RWPE2 (cell line): ENCODE data around the gene CORT.
A peak's percentile ranks its signal among the peaks of the same experiment; 100 is the strongest.

Experiments
- ATAC-seq: fragments of 200-7000 bp; cut with Tn5 transposase; 3 replicates; pipeline ENCODE4 v1.9.1; 2021; ENCODE audit warnings: low read depth
- DNase-seq: peaks from one replicate; pipeline ENCODE4 v3.0.0-alpha.2; 2020; ENCODE audit warnings: low spot score
- H3K27ac ChIP-seq: fragments of 450-650 bp; 2 replicates; pipeline ENCODE4 v1.5.1; 2017; ENCODE audit warnings: mild to moderate bottlenecking; ENCODE audit not compliant: poor library complexity, severe bottlenecking
- H3K27me3 ChIP-seq: fragments of 250-450 bp; sonication (Bioruptor Pico); 2 replicates; pipeline ENCODE4 v1.5.1; 2021; ENCODE audit warnings: mild to moderate bottlenecking, moderate library complexity; ENCODE audit not compliant: insufficient read depth, poor library complexity, severe bottlenecking
- H3K36me3 ChIP-seq: fragments of 250-450 bp; sonication (Bioruptor Pico); 2 replicates; pipeline ENCODE4 v1.5.1; 2020; ENCODE audit warnings: low read depth, mild to moderate bottlenecking, moderate library complexity
- H3K4me1 ChIP-seq: fragments of 250-450 bp; sonication (Bioruptor Pico); 2 replicates; pipeline ENCODE4 v1.5.1; 2021; ENCODE audit warnings: mild to moderate bottlenecking, moderate library complexity; ENCODE audit not compliant: insufficient read depth, poor library complexity, severe bottlenecking
- H3K4me3 ChIP-seq: fragments of 250-450 bp; sonication (Bioruptor Pico); 2 replicates; pipeline ENCODE4 v1.5.1; 2021; ENCODE audit warnings: mild to moderate bottlenecking, moderate library complexity; ENCODE audit not compliant: severe bottlenecking
- H3K9me3 ChIP-seq: fragments of 250-450 bp; sonication (Bioruptor Pico); 2 replicates; pipeline ENCODE4 v1.5.1; 2021; ENCODE audit warnings: mild to moderate bottlenecking, moderate library complexity; ENCODE audit not compliant: severe bottlenecking
- TF ChIP-seq, protein P1 (sequence below): fragments of 450-650 bp; IDR thresholded peaks from one replicate; pipeline ENCODE4 v1.5.1; 2017; ENCODE audit warnings: mild to moderate bottlenecking, moderate library complexity; ENCODE audit not compliant: poor library complexity, severe bottlenecking

CORT gene

DNA sequence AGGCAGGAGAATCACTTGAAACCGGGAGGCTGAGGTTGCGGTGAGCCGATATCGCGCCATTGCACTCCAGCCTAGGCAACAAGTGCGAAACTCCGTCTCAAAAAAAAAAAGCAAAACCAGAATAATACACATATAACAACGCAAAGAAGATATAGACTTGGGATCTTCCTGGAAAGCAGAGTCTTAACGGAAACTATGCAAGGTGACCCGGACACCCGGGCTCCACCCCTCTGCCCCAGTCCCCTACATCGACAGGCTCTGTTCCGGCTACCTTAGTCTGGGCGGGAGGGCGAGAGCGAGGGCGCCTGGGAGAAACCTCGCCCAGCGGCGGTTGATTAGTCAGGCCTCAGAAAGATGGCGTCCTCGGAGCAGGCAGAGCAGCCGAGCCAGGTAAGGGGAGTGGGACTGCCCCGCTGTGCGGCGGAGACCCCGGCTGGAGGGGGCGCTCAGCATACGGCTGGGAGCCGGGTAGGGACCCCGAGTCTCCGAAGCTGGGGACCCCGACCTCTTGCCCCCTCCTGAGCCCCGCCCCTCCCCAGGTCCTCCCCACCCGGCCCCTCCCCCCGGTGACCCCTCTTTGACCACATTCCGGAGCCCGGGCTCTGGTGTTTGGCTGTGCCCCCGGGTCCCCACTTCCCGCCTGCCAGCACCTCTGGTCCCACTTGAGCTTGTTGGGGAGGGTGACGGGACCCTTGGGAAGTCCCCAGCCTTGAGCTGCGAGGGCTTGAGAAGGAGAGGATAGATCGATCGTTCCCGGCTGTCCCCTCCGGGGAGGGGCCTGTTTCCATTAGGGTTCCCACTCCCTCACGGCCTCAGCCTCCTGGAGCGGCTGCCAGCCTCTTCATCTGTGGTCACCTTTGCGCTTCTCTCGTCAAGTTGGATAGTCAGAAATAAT lies 25.0 kb downstream of the CORT start, which contains the start of gene PEX14:
Gene PEX14 (plus strand): TSS at position 338 of the 895 bp plus-strand sequence. CDS start 17 bp downstream, at position 355.
- DNase-seq (peak; percentile 86), ATAC-seq (peak; percentile 87)
- TF ChIP-seq, protein P1, sequence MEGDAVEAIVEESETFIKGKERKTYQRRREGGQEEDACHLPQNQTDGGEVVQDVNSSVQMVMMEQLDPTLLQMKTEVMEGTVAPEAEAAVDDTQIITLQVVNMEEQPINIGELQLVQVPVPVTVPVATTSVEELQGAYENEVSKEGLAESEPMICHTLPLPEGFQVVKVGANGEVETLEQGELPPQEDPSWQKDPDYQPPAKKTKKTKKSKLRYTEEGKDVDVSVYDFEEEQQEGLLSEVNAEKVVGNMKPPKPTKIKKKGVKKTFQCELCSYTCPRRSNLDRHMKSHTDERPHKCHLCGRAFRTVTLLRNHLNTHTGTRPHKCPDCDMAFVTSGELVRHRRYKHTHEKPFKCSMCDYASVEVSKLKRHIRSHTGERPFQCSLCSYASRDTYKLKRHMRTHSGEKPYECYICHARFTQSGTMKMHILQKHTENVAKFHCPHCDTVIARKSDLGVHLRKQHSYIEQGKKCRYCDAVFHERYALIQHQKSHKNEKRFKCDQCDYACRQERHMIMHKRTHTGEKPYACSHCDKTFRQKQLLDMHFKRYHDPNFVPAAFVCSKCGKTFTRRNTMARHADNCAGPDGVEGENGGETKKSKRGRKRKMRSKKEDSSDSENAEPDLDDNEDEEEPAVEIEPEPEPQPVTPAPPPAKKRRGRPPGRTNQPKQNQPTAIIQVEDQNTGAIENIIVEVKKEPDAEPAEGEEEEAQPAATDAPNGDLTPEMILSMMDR, result no peak
- no peaks in the 10 kb centered on the region for H3K9me3 ChIP-seq
- no peaks in the 10 kb centered on the region for H3K27me3 ChIP-seq
- H3K27ac ChIP-seq, result peak within 1 kb of the TSS; percentile 62
- H3K36me3 ChIP-seq, result peaks cover 3% of the 10 kb centered on the region
- peak within 1 kb of the TSS; percentile 67 for H3K4me3 ChIP-seq
- H3K4me1 ChIP-seq, result peaks cover 8% of the 10 kb centered on the region

DNA sequence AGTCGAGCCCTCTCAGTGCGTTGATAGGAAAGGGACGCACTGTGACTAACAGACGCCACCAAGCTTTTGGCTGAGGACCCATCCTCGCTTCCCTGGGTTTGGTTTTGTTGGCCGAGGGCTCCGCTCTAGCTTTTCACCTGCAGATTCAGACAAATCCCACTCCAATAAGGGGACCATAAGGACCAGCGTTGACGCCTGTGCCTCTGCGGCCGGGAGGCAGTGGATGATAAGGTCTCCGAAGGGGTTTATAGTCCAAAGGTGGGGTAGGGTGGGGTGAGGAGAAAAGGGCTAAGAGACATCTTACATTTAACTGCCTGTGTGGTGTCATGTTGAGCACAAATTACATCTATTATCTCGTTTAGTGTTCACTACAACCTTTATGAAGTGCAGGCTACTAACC lies 25.7 kb downstream of the CORT start:
- DNase-seq, result no peak
- peak overlapping the region; percentile 62 for H3K27ac ChIP-seq
- H3K4me1 ChIP-seq, result peaks cover 8% of the 10 kb centered on the region
- TF ChIP-seq, protein P1, result no peak
- H3K4me3 ChIP-seq, result peak overlapping the region; percentile 67
- no peaks in the 10 kb centered on the region; the same call in 1 of the 2 replicates for H3K36me3 ChIP-seq
- no peak for ATAC-seq
- no peaks in the 10 kb centered on the region for H3K9me3 ChIP-seq
- no peaks in the 10 kb centered on the region for H3K27me3 ChIP-seq

DNA sequence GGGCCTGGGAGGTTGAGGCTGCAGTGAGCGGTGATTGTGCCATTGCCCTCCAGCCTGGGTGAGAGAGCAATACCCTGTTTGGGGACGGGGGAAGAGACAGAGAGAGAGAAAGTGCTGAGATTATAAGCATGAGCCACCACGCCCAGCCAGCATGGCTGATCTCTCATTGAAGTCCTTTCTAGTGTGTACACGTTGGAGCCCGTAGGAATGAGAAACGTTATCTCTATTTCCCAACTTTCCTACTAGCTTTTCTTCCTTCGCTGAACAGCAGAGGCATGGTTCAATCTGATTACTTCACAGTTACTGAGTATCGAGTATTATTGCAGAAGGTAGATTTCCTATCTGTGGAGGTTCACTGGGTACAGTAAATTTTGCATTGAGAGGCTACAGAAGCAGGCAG lies 29.5 kb downstream of the CORT start:
- Histone ChIP-seq H3K4me1 (peaks cover 6% of the 10 kb centered on the region), H3K4me3 (no peak overlapping the region), H3K9me3 (no peaks in the 10 kb centered on the region), H3K27ac (no peak overlapping the region), H3K27me3 (no peaks in the 10 kb centered on the region), H3K36me3 (no peaks in the 10 kb centered on the region; the same call in 1 of the 2 replicates)
- ATAC-seq, result no peak
- no peak for DNase-seq
- TF ChIP-seq, protein P1, result no peak

DNA sequence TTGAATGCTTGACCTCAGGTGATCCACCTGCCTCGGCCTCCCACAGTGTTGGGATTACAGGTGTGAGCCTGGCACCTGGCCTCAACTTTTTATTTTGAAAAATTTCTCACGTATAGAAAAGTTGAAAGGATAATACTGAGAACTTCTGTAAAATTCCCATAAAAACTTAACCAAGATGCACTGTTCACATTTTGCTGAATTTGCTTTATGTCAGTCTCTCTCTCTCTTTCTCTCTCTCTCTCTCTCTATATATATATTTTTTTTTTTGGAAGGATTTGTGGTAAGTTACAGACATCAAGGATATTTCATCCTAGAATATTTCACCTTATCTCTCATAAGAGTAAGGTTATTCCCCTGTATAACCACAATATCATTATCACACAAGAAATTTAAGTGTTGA lies 30.8 kb downstream of the CORT start:
- no peak for ATAC-seq
- H3K4me3 ChIP-seq, result no peak overlapping the region
- H3K36me3 ChIP-seq, result no peaks in the 10 kb centered on the region; the same call in 1 of the 2 replicates
- H3K27me3 ChIP-seq, result no peaks in the 10 kb centered on the region
- H3K4me1 ChIP-seq, result peaks cover 4% of the 10 kb centered on the region
- no peaks in the 10 kb centered on the region for H3K9me3 ChIP-seq
- H3K27ac ChIP-seq, result no peak overlapping the region
- no peak for DNase-seq
- TF ChIP-seq, protein P1, result no peak

DNA sequence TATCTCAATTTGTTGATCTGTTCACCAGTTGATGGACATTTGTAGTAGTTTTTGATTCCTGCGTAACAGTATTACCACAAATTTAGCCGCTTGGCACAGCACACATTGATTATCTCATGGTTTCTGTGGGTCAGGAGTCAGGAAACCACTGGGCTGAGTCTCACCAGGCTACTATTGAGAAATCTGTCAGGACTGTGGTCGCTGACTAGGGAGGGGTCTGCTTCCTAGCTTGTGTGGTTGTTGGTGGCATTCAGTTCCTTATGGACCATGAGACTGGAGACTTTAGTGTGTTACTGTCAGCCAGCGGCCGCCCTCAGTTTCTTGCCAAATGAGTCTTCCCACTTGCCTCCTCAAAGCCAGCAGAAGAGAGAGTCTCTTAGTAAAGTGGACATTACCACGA lies 34.7 kb downstream of the CORT start:
- H3K36me3 ChIP-seq, result peaks cover 5% of the 10 kb centered on the region
- H3K4me1 ChIP-seq, result no peaks in the 10 kb centered on the region
- TF ChIP-seq, protein P1, result no peak
- DNase-seq (no peak), ATAC-seq (no peak)
- no peaks in the 10 kb centered on the region for H3K9me3 ChIP-seq
- H3K27ac ChIP-seq, result no peak overlapping the region
- no peaks in the 10 kb centered on the region for H3K27me3 ChIP-seq
- no peak overlapping the region for H3K4me3 ChIP-seq
